Measurements from ENCODE around the gene ARL16.
A peak's percentile ranks its signal among the peaks of the same experiment; 100 is the strongest.

The ARL16 gene

GRCh38 chr17:81656118-81656743 is 27.4 kb downstream of the ARL16 start, which contains the start of gene PDE6G:
Gene PDE6G (minus strand): TSS chr17:81656542. CDS start chr17:81653305, 3,237 bp downstream.
- H3K27me3 ChIP-seq: no peaks in the 10 kb centered on the region
- peaks cover 6% of the 10 kb centered on the region; the same call in 1 of the 2 replicates for H3K4me1 ChIP-seq
- no peak within 1 kb of the TSS for H3K4me3 ChIP-seq (ENCODE audit: low read depth, low read length)
- DNase-seq: no peak
- H3K9me3 ChIP-seq: no peaks in the 10 kb centered on the region
- TF ChIP-seq, protein P1, sequence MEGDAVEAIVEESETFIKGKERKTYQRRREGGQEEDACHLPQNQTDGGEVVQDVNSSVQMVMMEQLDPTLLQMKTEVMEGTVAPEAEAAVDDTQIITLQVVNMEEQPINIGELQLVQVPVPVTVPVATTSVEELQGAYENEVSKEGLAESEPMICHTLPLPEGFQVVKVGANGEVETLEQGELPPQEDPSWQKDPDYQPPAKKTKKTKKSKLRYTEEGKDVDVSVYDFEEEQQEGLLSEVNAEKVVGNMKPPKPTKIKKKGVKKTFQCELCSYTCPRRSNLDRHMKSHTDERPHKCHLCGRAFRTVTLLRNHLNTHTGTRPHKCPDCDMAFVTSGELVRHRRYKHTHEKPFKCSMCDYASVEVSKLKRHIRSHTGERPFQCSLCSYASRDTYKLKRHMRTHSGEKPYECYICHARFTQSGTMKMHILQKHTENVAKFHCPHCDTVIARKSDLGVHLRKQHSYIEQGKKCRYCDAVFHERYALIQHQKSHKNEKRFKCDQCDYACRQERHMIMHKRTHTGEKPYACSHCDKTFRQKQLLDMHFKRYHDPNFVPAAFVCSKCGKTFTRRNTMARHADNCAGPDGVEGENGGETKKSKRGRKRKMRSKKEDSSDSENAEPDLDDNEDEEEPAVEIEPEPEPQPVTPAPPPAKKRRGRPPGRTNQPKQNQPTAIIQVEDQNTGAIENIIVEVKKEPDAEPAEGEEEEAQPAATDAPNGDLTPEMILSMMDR (IDR thresholded peaks at IDR 0.05; ENCODE audit: low read depth, low read length): no peak
- H3K36me3 ChIP-seq: no peaks in the 10 kb centered on the region

- no peaks in the 10 kb centered on the region for H3K27me3 ChIP-seq
- DNase-seq: no peak
- no peaks in the 10 kb centered on the region for H3K9me3 ChIP-seq
- no peaks in the 10 kb centered on the region for H3K36me3 ChIP-seq
- TF ChIP-seq, protein P1 (IDR thresholded peaks at IDR 0.05; ENCODE audit: low read depth, low read length): no peak
- H3K4me3 ChIP-seq (ENCODE audit: low read depth, low read length): no peak overlapping the region
- H3K4me1 ChIP-seq: peaks cover 6% of the 10 kb centered on the region; the same call in 1 of the 2 replicates
These were observed 28.0 kb downstream of the ARL16 start for GRCh38 chr17:81655378-81656117.

- Histone ChIP-seq H3K36me3 (no peaks in the 10 kb centered on the region), H3K4me3 (ENCODE audit: low read depth, low read length) (no peak overlapping the region), H3K4me1 (peaks cover 6% of the 10 kb centered on the region; the same call in 1 of the 2 replicates), H3K27me3 (peaks cover 12% of the 10 kb centered on the region), H3K9me3 (no peaks in the 10 kb centered on the region)
- TF ChIP-seq, protein P1 (IDR thresholded peaks at IDR 0.05; ENCODE audit: low read depth, low read length): no peak
- no peak for DNase-seq
These were observed 30.5 kb downstream of the ARL16 start for GRCh38 chr17:81652906-81653771.

- Histone ChIP-seq H3K27me3 (peaks cover 26% of the 10 kb centered on the region), H3K36me3 (no peaks in the 10 kb centered on the region), H3K4me1 (peaks cover 6% of the 10 kb centered on the region; the same call in 1 of the 2 replicates), H3K9me3 (no peaks in the 10 kb centered on the region), H3K4me3 (ENCODE audit: low read depth, low read length) (no peak overlapping the region)
- TF ChIP-seq, protein P1 (IDR thresholded peaks at IDR 0.05; ENCODE audit: low read depth, low read length): no peak
- peak; percentile 60 for DNase-seq
These were observed 31.9 kb downstream of the ARL16 start for GRCh38 chr17:81651692-81652091.

DNA sequence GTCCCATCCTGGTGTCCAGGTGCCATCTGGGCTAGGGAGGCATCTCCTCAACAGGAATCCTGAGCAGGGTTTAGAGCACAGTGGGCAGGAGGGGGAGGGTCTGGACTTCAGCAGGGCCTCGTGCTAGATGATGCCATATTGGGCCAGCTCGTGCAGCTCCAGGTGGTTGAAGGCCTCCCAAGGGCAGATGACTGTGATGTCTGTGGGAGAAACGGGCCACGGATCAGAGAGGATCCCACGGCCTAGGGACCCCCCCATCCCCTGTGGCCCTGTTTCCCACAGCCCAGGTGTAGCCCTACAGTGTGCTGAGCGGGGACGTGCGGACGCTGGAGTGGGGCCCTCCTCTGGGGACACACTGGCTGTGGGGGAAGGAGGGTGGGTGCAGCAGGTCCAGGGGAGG is 32.6 kb downstream of the ARL16 start:
- no peaks in the 10 kb centered on the region for H3K36me3 ChIP-seq
- H3K27me3 ChIP-seq: peaks cover 26% of the 10 kb centered on the region
- no peak overlapping the region for H3K4me3 ChIP-seq (ENCODE audit: low read depth, low read length)
- TF ChIP-seq, protein P1 (IDR thresholded peaks at IDR 0.05; ENCODE audit: low read depth, low read length): no peak
- peaks cover 6% of the 10 kb centered on the region; the same call in 1 of the 2 replicates for H3K4me1 ChIP-seq
- DNase-seq: no peak
- H3K9me3 ChIP-seq: no peaks in the 10 kb centered on the region
